HFF-Myc (cell line): ENCODE data around the gene CLIC3.

Source experiments
- DNase-seq: peaks from one replicate; pipeline ENCODE4 v3.0.0-alpha.2; 2011; ENCODE audit warnings: low read depth; ENCODE audit errors: extremely low read depth
- H3K4me3 ChIP-seq: replicated peaks from 2 replicates; pipeline ENCODE4 v1.5.1; 2011; ENCODE audit warnings: low read depth, mild to moderate bottlenecking, control low read depth, low read length
- TF ChIP-seq, protein P1 (sequence below): IDR thresholded peaks from 2 replicates; pipeline ENCODE4 v1.5.1; 2012; ENCODE audit warnings: mild to moderate bottlenecking, low read depth, low read length, control low read depth; ENCODE audit errors: missing control alignments

CLIC3 gene

DNA sequence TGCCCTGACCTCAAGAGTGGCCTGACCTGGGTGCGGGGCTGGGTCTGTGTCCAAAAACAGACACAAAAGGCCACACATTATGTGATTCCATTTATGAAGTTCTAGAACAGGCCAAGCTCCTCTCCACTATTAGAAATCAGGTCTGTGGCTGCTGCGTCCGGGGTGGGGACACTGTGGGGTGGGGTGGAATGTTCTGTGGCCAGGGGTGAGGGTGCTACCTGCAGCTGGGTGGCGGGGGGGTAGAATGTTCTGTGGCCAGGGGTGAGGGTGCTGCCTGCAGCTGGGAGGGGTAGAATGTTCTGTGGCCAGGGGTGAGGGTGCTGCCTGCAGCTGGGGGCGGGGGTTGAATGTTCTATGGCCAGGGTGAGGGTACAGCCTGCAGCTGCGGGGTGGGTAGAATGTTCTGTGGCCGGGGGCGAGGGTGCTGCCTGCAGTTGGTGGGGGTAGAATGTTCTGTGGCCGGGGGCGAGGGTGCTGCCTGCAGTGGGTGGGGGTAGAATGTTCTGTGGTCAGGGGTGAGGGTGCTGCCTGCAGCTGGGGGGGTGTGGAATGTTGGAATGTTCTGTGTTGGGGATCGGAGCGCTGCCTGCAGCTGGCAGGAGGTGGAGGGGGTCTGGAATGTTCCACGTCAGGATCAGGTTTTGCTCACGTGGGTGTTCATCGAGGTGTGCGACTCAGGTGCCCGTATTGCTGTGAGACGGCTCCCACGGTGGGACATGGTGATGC, 36.0 kb downstream of the CLIC3 start:
- TF ChIP-seq, protein P1, sequence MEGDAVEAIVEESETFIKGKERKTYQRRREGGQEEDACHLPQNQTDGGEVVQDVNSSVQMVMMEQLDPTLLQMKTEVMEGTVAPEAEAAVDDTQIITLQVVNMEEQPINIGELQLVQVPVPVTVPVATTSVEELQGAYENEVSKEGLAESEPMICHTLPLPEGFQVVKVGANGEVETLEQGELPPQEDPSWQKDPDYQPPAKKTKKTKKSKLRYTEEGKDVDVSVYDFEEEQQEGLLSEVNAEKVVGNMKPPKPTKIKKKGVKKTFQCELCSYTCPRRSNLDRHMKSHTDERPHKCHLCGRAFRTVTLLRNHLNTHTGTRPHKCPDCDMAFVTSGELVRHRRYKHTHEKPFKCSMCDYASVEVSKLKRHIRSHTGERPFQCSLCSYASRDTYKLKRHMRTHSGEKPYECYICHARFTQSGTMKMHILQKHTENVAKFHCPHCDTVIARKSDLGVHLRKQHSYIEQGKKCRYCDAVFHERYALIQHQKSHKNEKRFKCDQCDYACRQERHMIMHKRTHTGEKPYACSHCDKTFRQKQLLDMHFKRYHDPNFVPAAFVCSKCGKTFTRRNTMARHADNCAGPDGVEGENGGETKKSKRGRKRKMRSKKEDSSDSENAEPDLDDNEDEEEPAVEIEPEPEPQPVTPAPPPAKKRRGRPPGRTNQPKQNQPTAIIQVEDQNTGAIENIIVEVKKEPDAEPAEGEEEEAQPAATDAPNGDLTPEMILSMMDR = no peak
- no peak for DNase-seq
- H3K4me3 ChIP-seq = no peak overlapping the region

DNA sequence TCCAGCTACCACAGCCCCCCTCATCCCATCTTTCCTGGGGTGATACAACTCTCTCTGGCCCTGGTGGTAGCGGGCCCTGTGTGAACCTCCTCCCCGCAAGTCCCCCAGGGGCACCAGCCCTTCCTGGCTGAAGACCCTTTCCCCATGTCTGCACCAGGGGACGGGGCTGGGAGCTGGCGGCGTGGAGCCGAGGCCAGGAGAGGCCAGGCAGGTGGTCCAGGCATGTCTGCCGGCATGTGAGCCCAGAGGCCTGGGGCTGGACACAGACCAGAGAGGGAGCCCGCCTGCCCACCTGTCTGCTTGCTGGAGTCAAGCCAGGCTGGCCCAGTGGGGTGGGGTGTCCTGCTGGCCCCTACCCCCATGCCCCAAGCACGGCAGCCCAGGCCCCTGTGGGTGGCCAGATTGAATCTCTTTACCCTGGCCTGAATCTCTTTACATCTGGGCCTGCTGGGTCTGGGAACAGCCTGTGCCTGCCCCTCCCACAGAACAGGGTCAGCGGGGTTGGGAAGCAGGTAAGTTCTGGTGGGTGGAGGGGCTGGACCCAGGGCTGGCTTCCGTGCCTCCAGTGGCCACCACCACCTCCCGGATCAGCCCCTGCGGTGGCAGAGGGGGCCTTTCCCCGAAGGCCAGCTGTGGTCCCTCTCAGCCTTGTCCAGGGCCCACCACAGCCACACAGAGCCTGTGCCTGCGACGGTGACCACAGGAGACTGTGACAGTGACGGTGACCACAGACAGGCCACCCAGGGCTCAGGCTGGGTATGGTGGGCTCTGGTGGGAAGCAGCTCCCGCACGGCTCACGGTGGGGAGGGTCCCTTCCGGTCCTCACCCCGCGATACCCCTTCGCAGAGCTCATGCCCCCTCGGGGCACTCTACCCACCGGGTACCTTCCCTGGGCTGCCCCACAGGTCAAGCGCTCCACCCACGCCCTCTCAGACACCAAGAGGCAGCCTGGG, 37.2 kb downstream of the CLIC3 start:
- DNase-seq = no peak
- H3K4me3 ChIP-seq = no peak overlapping the region
- TF ChIP-seq, protein P1 = no peak

DNA sequence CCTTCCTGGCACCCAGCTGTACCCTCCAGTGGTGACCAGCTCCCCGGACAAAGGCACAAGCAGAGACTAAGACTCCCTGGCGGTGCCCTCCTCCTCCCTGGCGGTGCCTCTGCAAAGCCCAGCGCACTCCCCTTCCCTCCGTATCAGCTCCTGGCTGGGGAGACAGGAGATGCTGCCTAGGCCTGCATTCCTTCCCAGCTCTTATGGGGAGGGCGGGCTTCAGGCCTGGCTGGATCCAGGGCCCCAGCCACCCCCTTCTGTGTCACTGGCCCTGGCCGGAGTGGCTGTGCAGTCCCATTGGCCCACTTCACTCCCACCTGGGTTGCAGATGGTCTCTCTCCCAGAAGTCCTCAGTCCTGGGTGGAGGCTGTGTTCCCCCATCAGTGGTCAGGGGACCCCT, 37.9 kb downstream of the CLIC3 start:
- DNase-seq = no peak
- no peak overlapping the region for H3K4me3 ChIP-seq
- TF ChIP-seq, protein P1 = no peak

DNA sequence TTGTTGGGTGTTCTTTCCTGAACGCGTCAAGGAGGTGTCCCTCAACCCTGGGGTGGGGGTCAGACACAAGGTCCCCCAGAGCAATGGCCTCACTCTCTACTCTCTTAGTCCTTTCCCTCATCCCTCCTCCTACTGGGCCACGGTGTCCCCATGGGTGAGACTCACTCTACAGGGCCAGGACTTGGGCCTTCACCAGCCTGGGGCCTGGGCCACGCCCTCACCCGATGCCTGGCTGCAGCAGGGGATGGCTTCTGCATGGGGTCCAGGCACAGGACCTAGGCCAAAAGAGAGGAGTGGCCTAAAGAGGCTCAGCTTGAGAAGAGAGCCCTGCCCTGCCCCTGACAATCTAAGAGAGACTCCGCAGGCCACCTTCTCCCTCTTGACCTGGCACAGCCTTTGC, 38.5 kb downstream of the CLIC3 start:
- no peak overlapping the region for H3K4me3 ChIP-seq
- TF ChIP-seq, protein P1 = no peak
- no peak for DNase-seq

DNA sequence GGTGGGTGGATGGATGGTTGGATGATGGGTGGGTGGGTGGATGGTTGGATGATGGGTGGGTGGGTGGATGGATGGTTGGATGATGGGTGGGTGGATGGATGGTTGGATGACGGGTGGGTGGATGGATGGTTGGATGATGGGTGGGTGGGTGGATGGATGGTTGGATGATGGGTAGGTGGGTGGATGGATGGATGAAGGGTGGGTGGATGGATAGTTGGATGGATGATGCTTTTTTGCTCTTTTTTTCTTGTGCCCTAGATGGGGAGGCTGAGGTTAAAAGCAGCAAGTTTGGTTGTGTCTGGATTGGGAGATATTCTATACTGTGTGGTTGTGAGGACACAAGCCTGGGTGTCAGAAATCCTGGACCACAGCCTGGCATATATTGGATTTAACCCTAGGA, 38.9 kb downstream of the CLIC3 start:
- H3K4me3 ChIP-seq = no peak overlapping the region
- TF ChIP-seq, protein P1 = no peak
- DNase-seq = no peak

DNA sequence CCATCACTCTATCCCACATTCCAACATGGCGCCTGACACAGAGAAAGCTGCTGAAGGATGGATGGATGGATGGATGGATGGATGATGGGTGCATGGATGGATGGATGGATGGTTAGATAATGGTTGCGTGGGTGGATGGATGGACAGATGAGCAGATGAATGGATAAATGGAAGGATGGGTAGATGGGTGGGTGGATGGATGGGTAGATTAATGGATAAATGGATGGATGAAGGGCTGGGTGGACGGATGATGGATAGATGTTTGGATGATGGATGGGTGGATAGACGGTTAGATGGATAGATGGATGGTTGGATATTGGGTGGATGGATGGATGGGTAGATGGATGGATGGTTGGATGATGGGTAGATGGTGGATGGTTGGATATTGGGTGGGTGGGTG, 39.8 kb downstream of the CLIC3 start:
- no peak overlapping the region for H3K4me3 ChIP-seq
- DNase-seq = no peak
- TF ChIP-seq, protein P1 = no peak
